Measurements from ENCODE around the gene CLCN7. TPM values are rescaled to one million over a fixed set of nuclear protein-coding genes. Genes with fewer than 3 reads are reported as not detected.

CLCN7 gene
- total and polyA plus RNA-seq, 2 experiments from 2014 or later, result 17.4 to 53.8 TPM

GRCh38 chr16:1496464-1496863 lies 21.6 kb upstream of the CLCN7 start:
- Histone ChIP-seq H3K4me2 (no peak overlapping the region), H3K79me2 (replicated peaks; ENCODE audit: insufficient read depth) (peaks cover 3% of the 10 kb centered on the region; the same call in 1 of the 2 replicates), H3K27me3 (ENCODE audit: insufficient read depth) (no peaks in the 10 kb centered on the region), H3K4me1 (ENCODE audit: insufficient read depth) (0 out of 2 replicates have a peak, but pooled peaks cover 4% of the 10 kb centered on the region), H3K9me2 (ENCODE audit: insufficient read depth) (no peaks in the 10 kb centered on the region), H4K20me1 (replicated peaks; ENCODE audit: insufficient read depth) (no peaks in the 10 kb centered on the region), H3K36me3 (ENCODE audit: insufficient read depth) (peaks cover 6% of the 10 kb centered on the region), H3K27ac (ENCODE audit: low read depth) (no peak overlapping the region), H3K4me3 (no peak overlapping the region), H2AFZ (no peak overlapping the region), H3F3A (replicated peaks; ENCODE audit: low read depth) (0 out of 2 replicates have a peak, but pooled peaks cover 6% of the 10 kb centered on the region)
- no peak overlapping the region for H3K4me3 Mint-ChIP-seq
- no peaks in the 10 kb centered on the region for H3K9me3 Mint-ChIP-seq
- TF ChIP-seq ZNF114 (CRISPR knock-in tag; IDR thresholded peaks at IDR 0.05) (no peak), EZH2 (IDR thresholded peaks at IDR 0.05; ENCODE audit: low read depth, unreplicated experiment) (no peak), CTCF (conservative IDR thresholded peaks at IDR 0.05; ENCODE audit: low read depth in 2 of 2) (no peak), ETS1 (IDR thresholded peaks at IDR 0.05) (no peak), NANOG (IDR thresholded peaks at IDR 0.05; ENCODE audit: borderline replicate concordance) (no peak), ZNF462 (CRISPR knock-in tag; IDR thresholded peaks at IDR 0.05) (no peak), STAT1 (IDR thresholded peaks at IDR 0.05; ENCODE audit: unreplicated experiment) (no peak), POLR2AphosphoS5 (IDR thresholded peaks at IDR 0.05; ENCODE audit: low read depth) (no peak), EZH2phosphoT487 (IDR thresholded peaks at IDR 0.05; ENCODE audit: unreplicated experiment) (no peak), JUNB (IDR thresholded peaks at IDR 0.05; ENCODE audit: unreplicated experiment) (no peak), REST (IDR thresholded peaks at IDR 0.05; ENCODE audit: unreplicated experiment) (no peak), CREB1 (CRISPR knock-in tag; IDR thresholded peaks at IDR 0.05; ENCODE audit: low read depth) (no peak), ZNF331 (CRISPR knock-in tag; IDR thresholded peaks at IDR 0.05; ENCODE audit: low read depth) (no peak)
- H3K4me1 Mint-ChIP-seq, result peaks cover 6% of the 10 kb centered on the region; the same call in 2 of the 3 replicates
- DNase-seq (ENCODE audit: low spot score) (no peak), ATAC-seq (no peak)
- H3K27me3 Mint-ChIP-seq (ENCODE audit: insufficient read depth, low read depth, poor library complexity), result peaks cover 9% of the 10 kb centered on the region
- H3K27ac Mint-ChIP-seq, result no peak overlapping the region
- peaks cover 31% of the 10 kb centered on the region for H3K36me3 Mint-ChIP-seq (ENCODE audit: low read depth)

All from GM23338 (cell line).